T-helper 2 cell treated with Interferon-gamma antibody and Interleukin-4, amounts not matched to agents 5 μg/mL and 100 μg/mL, for 36 hours (primary cell): Measurements from ENCODE around the gene UBASH3B.
"Not testable (repeated sequence)": the region's sequence is repeated elsewhere in the genome, so short reads cannot be mapped to it uniquely, and the experiment has no call there.

ENCODE experiments used
- DNase-seq: peaks from one replicate; pipeline ENCODE4 v3.0.0; 2021; ENCODE audit warnings: low spot score
- H3K27ac Mint-ChIP-seq: one replicate; pipeline ENCODE4 v1.8.0; 2021; ENCODE audit warnings: mild to moderate bottlenecking, mixed read lengths
- H3K27me3 Mint-ChIP-seq: one replicate; pipeline ENCODE4 v1.8.0; 2021; ENCODE audit warnings: low read depth, mixed read lengths
- H3K36me3 Mint-ChIP-seq: one replicate; pipeline ENCODE4 v1.8.0; 2021; ENCODE audit warnings: low read depth, mixed read lengths
- H3K4me1 Mint-ChIP-seq: one replicate; pipeline ENCODE4 v1.8.0; 2021; ENCODE audit warnings: low read depth, mixed read lengths
- H3K4me3 Mint-ChIP-seq: one replicate; pipeline ENCODE4 v1.8.0; 2022; ENCODE audit warnings: mild to moderate bottlenecking, moderate library complexity, mixed read lengths
- H3K9me3 Mint-ChIP-seq: one replicate; pipeline ENCODE4 v1.8.0; 2021; ENCODE audit warnings: mixed read lengths

UBASH3B gene

DNA sequence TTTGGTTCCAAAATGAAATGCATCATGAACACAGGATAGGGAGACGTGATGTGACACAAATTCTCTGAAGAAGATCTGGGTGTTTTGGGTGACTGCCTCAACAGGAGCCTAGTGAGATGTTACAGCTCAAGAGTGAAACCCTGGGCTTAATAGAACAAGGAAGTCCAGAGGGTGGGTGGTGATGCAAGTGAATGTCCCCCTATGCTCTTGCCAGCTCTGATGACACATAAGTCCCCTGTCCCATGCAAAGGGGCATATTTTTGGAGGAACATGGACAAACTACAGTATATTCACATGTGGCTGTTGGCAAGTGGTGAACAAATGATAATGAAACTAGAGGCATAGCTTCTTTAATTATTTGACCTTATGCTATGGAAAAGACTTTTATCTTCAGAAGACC lies 191.9 kb downstream of the UBASH3B start:
- Mint-ChIP-seq H3K4me3 (no peak overlapping the region), H3K27ac (no peak overlapping the region), H3K4me1 (peaks cover 38% of the 10 kb centered on the region), H3K36me3 (no peaks in the 10 kb centered on the region), H3K9me3 (no peaks in the 10 kb centered on the region), H3K27me3 (no peaks in the 10 kb centered on the region)
- no peak for DNase-seq

DNA sequence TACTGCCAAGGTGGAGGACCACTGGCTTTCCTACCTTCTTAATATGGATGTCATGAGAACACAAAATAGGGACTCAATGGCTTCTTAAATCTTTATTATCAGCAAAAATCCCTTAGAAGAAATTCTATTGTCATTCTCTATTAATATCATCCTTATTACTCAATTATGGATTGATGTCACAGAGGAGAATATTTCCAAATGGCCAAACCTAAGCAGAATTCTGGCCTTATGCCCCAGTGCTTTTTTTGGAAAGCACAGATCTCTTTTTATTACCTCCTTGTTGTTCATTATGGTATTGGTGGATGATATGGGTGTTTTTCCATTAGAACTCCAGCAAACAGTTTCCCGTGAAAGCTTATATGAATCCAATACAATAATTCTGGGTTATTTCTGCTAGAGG lies 192.7 kb downstream of the UBASH3B start:
- H3K36me3 Mint-ChIP-seq: no peaks in the 10 kb centered on the region
- H3K4me1 Mint-ChIP-seq: peaks cover 33% of the 10 kb centered on the region
- H3K27me3 Mint-ChIP-seq: no peaks in the 10 kb centered on the region
- no peaks in the 10 kb centered on the region for H3K9me3 Mint-ChIP-seq
- no peak overlapping the region for H3K27ac Mint-ChIP-seq
- DNase-seq: no peak
- no peak overlapping the region for H3K4me3 Mint-ChIP-seq

GRCh38 chr11:122850076-122850631 lies 194.6 kb downstream of the UBASH3B start:
- H3K36me3 Mint-ChIP-seq: no peaks in the 10 kb centered on the region
- H3K4me3 Mint-ChIP-seq: no peak overlapping the region
- H3K27me3 Mint-ChIP-seq: no peaks in the 10 kb centered on the region
- peak; percentile 55 for DNase-seq
- H3K9me3 Mint-ChIP-seq: no peaks in the 10 kb centered on the region
- H3K27ac Mint-ChIP-seq: peak overlapping the region; percentile 39
- peaks cover 18% of the 10 kb centered on the region for H3K4me1 Mint-ChIP-seq

DNA sequence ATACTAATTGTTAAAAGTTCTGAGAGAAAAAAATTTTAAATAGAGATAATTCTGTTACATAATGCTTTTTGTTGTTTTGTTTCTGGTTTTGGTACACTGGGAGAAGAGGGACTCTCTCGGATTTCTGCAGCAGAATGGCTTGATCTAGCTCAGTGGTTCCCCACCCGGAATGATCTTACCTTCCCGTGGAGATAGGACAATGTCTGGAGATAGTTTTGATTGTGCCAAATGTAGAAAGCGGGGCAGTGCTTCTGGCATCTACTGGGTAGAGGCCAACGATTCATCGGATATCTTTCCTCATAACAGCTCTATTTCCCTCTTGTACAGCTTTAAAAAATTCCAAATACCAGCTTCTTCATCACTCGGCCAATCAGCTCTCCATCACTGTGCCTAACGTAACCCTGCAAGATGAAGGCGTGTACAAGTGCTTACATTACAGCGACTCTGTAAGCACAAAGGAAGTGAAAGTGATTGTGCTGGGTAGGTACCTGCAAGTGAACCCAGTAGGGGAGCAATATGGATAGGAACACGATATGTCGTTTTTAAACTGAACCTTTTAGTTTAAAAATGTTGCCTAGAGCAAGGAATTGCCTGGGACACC lies 195.9 kb downstream of the UBASH3B start:
- DNase-seq: no peak
- Mint-ChIP-seq H3K9me3 (no peaks in the 10 kb centered on the region), H3K4me3 (peak overlapping the region; percentile 53), H3K4me1 (peaks cover 21% of the 10 kb centered on the region), H3K27me3 (no peaks in the 10 kb centered on the region), H3K36me3 (no peaks in the 10 kb centered on the region), H3K27ac (peak overlapping the region; percentile 57)

DNA sequence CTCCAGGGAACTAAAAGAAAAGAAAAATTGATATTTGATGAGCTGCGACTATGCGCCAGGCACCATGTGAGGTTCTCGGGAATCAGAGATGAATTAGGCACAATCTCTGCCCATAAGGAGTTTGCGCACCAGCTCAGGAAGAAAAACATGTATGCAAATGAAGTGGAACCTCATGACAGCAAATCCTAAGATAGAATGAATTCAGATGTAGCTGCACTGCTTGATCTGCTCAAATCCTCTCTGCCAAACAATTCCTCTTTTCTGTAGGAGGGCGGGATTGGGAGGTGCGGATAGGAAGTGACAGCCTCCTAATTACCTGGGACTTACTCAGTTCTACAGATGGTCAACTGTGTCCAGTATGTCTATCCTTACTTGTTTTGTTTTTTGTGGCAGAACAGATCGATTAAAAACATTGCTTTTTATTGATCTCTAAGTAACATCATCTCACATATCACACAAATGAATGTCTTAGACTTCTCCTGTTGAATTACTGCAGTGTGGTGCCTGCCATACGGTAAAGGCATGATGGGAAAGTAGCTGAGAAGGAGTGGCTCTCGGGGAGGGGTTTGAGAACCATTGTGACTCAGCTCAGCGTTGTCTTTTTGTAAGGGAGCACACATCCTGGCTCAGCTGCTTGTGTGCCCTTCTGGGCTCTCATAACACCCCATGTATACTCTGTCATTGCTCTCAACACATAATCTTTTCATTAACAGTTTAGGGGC lies 196.7 kb downstream of the UBASH3B start:
- Mint-ChIP-seq H3K4me3 (peak overlapping the region; percentile 53), H3K4me1 (peaks cover 26% of the 10 kb centered on the region), H3K27me3 (no peaks in the 10 kb centered on the region), H3K9me3 (no peaks in the 10 kb centered on the region), H3K27ac (peak overlapping the region; percentile 59), H3K36me3 (no peaks in the 10 kb centered on the region)
- DNase-seq: no peak

DNA sequence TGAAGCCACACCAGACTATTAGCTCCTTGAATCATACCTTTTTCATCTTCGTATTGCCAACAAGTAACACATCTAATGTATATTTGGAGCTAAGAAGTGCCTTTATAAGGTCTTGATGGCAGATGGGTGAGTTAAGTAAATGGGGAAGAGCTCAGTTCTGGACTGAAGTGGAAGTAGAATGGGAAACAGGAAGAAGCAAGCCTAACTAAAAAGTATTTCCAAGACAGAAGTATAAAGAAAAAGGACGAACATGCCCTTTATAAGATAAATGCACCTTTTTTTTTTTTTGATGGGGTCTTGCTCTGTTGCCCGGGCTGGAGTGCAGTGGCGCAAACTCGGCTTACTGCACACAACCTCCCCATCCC lies 197.3 kb downstream of the UBASH3B start:
- no peak overlapping the region for H3K4me3 Mint-ChIP-seq
- peaks cover 28% of the 10 kb centered on the region for H3K4me1 Mint-ChIP-seq
- no peaks in the 10 kb centered on the region for H3K9me3 Mint-ChIP-seq
- no peaks in the 10 kb centered on the region for H3K36me3 Mint-ChIP-seq
- DNase-seq: no peak
- peak overlapping the region; percentile 59 for H3K27ac Mint-ChIP-seq
- H3K27me3 Mint-ChIP-seq: peaks cover 2% of the 10 kb centered on the region

GRCh38 chr11:122853261-122853660 lies 197.7 kb downstream of the UBASH3B start:
- Mint-ChIP-seq H3K27me3 (peaks cover 2% of the 10 kb centered on the region), H3K4me1 (peaks cover 28% of the 10 kb centered on the region), H3K27ac (no peak overlapping the region), H3K9me3 (no peaks in the 10 kb centered on the region), H3K4me3 (no peak overlapping the region), H3K36me3 (no peaks in the 10 kb centered on the region)
- no peak for DNase-seq

DNA sequence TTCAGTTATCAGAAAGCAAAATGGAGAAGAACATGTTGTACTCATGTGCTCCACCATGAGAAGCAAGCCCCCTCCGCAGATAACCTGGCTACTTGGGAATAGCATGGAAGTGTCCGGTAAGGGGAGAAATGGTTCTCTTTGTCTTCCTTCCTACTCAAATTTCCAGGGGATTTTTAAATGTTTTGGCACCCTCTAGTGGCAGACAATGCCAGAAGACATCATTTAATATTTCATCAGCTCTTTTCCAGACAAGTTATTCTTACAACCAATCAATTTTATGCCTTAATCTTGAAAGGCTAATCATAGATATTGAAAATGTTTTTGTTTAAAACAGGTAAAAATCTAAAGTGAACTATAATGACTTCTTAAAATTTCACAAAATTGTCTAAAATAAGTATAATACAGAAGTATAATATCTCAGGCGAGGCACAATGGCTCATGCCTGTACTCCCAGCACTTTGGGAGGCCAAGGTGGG lies 198.5 kb downstream of the UBASH3B start:
- Mint-ChIP-seq H3K4me1 (peaks cover 28% of the 10 kb centered on the region), H3K36me3 (no peaks in the 10 kb centered on the region), H3K4me3 (no peak overlapping the region), H3K9me3 (no peaks in the 10 kb centered on the region), H3K27ac (no peak overlapping the region), H3K27me3 (peaks cover 2% of the 10 kb centered on the region)
- DNase-seq: peak; percentile 17

GRCh38 chr11:122861631-122862030 lies 206.1 kb downstream of the UBASH3B start:
- no peaks in the 10 kb centered on the region for H3K36me3 Mint-ChIP-seq

DNA sequence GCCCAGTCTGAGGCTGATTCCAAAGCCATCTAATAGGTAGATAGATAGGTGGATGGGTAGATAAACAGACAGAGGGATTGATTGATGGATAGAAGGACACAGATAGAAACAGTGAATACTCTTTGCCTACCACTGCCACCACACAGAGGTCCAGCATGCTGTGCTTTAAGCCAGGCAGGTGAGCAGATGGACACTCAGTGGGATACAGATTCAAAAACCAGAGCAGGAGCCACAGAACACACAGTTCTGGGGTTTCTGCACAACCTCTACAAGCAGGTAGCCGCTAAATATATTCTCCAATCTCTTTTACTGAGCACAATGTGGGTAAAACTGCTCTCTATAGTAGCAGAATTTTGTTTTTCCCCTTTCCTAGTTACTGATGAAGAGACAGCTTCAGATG lies 206.6 kb downstream of the UBASH3B start:
- no peak for DNase-seq
- peaks cover 22% of the 10 kb centered on the region for H3K27me3 Mint-ChIP-seq
- no peak overlapping the region for H3K27ac Mint-ChIP-seq
- no peaks in the 10 kb centered on the region for H3K36me3 Mint-ChIP-seq
- no peak overlapping the region for H3K4me3 Mint-ChIP-seq
- no peaks in the 10 kb centered on the region for H3K9me3 Mint-ChIP-seq
- H3K4me1 Mint-ChIP-seq: peaks cover 2% of the 10 kb centered on the region

More at GRCh38 chr11:122861631-122862030, 206.1 kb downstream of the UBASH3B start:
- peaks cover 22% of the 10 kb centered on the region for H3K27me3 Mint-ChIP-seq
- H3K4me1 Mint-ChIP-seq: peaks cover 6% of the 10 kb centered on the region
- no peak overlapping the region for H3K27ac Mint-ChIP-seq
- no peaks in the 10 kb centered on the region for H3K9me3 Mint-ChIP-seq
- no peak overlapping the region for H3K4me3 Mint-ChIP-seq
- DNase-seq: no peak

DNA sequence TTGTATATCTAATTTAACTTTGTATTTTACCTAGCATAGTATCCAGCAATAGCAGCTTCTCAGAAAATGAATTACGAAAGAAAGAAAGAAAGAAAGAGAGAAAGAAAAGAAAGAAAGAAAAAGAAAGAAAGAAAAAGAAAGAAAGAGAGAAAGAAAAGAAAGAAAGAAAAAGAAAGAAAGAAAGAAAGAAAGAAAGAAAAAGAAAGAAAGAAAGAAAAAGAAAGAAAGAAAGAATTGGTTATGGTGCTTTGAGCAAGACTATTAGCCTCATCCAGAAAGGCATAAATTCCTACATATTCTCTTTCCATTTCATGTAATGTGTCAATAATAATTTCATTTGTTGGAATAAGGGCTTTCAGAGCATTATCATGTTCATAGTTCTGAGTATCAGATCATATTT lies 207.6 kb downstream of the UBASH3B start:
- peaks cover 24% of the 10 kb centered on the region for H3K27me3 Mint-ChIP-seq
- DNase-seq, H3K4me1 Mint-ChIP-seq, H3K4me3 Mint-ChIP-seq, H3K9me3 Mint-ChIP-seq, H3K27ac Mint-ChIP-seq, H3K36me3 Mint-ChIP-seq: not testable (repeated sequence)

DNA sequence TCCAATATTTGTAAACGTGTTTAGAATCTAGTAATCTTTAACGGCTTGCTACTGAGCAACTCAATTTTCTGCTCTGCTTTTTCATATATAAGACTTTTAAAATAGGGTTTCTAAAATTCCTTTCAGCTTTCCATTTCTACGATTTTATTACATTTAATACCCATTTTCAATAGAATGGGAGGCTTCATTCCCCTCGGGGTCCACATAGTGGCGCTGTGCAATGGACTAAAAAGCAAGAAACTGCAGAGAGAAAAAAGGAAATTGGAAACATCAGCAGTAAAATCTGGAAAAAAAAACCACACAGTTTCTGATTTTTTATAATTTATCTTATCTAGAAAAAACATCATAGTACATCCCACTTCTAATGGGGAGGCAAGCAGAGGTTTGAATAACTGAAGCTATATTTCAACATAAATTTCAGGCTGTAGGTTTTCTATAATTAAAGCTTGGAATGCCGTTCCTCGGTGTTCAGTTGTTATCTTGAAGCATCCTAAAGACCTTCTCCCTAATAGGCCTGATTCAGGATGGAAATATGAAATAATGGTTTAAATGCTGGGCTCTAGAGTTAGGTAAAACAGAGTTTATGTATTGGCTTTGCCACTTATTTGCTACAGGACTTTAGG lies 208.3 kb downstream of the UBASH3B start:
- Mint-ChIP-seq H3K9me3 (no peaks in the 10 kb centered on the region), H3K27me3 (peaks cover 24% of the 10 kb centered on the region), H3K4me3 (no peak overlapping the region), H3K27ac (no peak overlapping the region), H3K4me1 (no peaks in the 10 kb centered on the region), H3K36me3 (no peaks in the 10 kb centered on the region)
- DNase-seq: no peak
